Left ventricle myocardium inferior (tissue), 1 donor: Measurements from ENCODE around the gene PMAIP1. TPM values are rescaled to one million over a fixed set of nuclear protein-coding genes. Genes with fewer than 3 reads are reported as not detected.

Experiments used
- DNase-seq: peaks from one replicate; pipeline ENCODE4 v3.0.0-alpha.2; 2020
- H3K27ac ChIP-seq: fragments of 200-600 bp; replicated peaks from 2 replicates; pipeline ENCODE4 v1.8.0; 2021
- H3K27me3 ChIP-seq: fragments of 200-600 bp; 2 replicates; pipeline ENCODE4 v1.8.0; 2021; ENCODE audit warnings: low read depth
- H3K36me3 ChIP-seq: fragments of 200-600 bp; 2 replicates; pipeline ENCODE4 v1.8.0; 2021
- H3K4me1 ChIP-seq: fragments of 200-600 bp; 2 replicates; pipeline ENCODE4 v1.8.0; 2021
- H3K4me3 ChIP-seq: fragments of 200-600 bp; 2 replicates; pipeline ENCODE4 v1.8.0; 2021; ENCODE audit warnings: mild to moderate bottlenecking, moderate library complexity
- H3K9me3 ChIP-seq: fragments of 200-600 bp; replicated peaks from 2 replicates; pipeline ENCODE4 v1.8.0; 2021
- intact Hi-C: fragments of 100-400 bp; cut with micrococcal nuclease; formaldehyde crosslinking; loops from one replicate; pipeline ENCODE4 v1.11.0; 2022
- total RNA-seq: library from RNA; stranded (reverse); fragmentation: NEBNext Ultra II Directional; extraction: Animal tissue kit (Norgen Biotek cat#: 25700); gene quantifications from one replicate; pipeline ENCODE4 v1.2.1, GENCODE V29; 2021
- TF ChIP-seq, protein P1 (sequence below): fragments of 200-600 bp; IDR thresholded peaks from 2 replicates; pipeline ENCODE4 v1.8.0; 2021; ENCODE audit warnings: antibody characterized with exemption, mild to moderate bottlenecking, borderline replicate concordance
- donor health status: DM: no; HTN: yes; CAD: no; lungs with severe emphysema.

Gene PMAIP1
- total RNA-seq, 1 donor from 2014 or later: 0.58 TPM

DNA sequence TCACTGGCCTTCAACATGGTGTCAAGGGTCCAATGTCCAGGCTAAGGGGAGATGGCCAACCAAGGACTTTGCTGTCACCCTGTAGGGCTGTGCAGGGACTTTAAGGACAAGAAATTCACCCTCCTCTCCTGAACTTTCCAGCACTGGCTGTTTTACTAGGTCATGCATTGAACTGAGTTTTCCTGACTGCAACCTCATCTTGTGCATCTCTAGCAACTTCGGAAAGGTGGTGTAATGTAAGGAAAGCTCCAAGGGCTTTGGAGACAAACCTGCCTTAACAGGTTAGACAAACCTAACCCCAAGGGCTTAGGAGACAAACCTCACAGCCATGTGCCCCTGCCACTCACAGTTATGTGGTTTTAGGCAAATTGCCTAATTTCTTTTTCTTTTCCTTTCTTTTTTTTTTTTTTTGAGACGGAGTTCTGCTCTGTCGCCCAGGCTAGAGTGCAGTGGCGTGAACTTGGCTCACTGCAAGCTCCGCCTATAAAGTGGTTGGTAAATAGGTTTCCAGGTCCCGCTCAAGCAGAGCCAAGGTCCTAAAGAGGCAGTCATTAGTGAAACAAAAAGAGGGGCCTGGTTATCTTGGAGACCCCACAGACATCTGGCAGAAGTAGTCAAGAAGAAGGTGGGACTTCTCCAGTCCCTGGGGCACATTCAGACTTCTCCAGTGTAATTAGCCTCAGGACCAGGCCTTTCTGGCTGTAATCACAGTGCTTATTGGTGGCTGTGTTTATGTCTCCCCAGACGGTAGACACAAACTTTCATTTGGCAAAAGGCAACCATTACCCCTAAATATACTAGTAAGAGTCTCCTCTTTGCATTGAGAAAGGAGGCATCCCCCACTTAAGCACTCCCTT, 37.6 kb upstream of the PMAIP1 start:
- intact Hi-C loops: no loop called here
- Histone ChIP-seq H3K4me3 (no peak overlapping the region), H3K27me3 (peaks cover 75% of the 10 kb centered on the region), H3K9me3 (no peaks in the 10 kb centered on the region), H3K4me1 (no peaks in the 10 kb centered on the region), H3K27ac (no peak overlapping the region), H3K36me3 (no peaks in the 10 kb centered on the region)
- DNase-seq: no peak
- TF ChIP-seq, protein P1, sequence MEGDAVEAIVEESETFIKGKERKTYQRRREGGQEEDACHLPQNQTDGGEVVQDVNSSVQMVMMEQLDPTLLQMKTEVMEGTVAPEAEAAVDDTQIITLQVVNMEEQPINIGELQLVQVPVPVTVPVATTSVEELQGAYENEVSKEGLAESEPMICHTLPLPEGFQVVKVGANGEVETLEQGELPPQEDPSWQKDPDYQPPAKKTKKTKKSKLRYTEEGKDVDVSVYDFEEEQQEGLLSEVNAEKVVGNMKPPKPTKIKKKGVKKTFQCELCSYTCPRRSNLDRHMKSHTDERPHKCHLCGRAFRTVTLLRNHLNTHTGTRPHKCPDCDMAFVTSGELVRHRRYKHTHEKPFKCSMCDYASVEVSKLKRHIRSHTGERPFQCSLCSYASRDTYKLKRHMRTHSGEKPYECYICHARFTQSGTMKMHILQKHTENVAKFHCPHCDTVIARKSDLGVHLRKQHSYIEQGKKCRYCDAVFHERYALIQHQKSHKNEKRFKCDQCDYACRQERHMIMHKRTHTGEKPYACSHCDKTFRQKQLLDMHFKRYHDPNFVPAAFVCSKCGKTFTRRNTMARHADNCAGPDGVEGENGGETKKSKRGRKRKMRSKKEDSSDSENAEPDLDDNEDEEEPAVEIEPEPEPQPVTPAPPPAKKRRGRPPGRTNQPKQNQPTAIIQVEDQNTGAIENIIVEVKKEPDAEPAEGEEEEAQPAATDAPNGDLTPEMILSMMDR: no peak

DNA sequence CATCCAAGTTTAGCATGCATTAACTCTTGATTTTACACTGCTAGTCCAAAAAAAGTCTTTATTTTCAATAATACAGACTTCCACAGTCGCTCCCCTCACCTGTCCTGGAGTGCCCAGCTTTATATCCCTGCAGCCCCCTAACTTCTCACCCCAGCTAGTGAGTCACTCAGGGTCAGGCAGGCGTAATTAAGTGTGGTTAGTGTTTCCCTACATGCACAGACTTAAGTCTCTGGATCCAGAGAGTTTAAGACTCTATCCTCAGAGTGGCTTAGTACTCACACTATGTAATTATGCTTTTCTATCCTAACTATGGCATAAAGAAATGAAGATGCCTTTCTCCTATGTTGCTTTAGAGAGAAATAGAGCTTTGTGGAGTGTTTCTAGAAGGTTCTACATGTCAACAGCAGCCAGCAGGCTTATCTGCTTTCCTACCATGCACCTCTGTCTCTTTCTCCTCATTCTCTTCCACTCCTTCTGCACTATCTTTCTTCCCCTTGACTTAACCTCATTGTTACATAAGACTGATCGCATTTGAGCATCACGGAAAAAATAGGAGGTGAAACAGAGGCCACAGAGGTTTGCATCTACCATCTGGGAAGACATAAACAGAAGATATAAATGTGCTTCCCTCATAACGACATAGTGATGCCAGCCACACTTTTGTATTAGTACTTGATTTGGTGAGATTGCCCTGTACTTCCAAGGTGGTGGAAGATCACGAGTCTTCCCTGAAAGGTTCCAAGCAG, 34.4 kb upstream of the PMAIP1 start:
- Histone ChIP-seq H3K27ac (no peak overlapping the region), H3K27me3 (peaks cover 58% of the 10 kb centered on the region), H3K4me1 (no peaks in the 10 kb centered on the region), H3K4me3 (no peak overlapping the region), H3K9me3 (no peaks in the 10 kb centered on the region), H3K36me3 (no peaks in the 10 kb centered on the region)
- intact Hi-C loops: no loop called here
- DNase-seq: no peak
- TF ChIP-seq, protein P1: no peak

DNA sequence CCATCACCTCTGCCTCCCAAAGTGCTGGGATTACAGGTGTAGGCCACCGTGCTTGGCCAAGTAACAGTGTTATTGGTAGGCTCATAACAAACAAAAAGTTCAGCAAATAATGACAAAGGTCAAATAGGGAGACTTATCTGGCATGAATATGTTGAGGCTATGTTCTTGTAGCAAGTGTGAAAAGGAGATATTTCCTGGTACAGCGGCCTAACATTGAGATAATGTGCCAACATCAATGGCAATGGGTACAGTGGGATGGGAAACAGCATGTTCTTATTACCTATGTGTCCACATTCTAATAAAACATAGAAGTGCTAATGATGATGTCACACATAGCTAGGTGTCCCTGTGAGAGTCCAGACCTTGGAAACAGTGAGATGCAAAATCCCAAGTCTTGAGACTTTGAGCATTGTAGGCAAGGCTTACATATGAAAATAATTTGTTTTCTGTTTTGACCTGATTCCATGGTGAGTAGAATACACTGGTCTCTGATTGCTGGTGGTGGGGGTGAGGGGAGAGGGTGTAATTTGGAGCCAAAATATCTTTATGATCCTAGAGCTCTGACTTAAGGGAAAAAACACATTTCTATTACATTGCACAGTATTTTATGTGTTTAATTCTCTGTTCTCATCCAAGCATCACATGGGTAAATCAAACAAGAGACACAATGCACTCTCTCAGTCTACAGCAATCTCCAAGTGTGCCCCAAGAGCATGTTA, 33.1 kb upstream of the PMAIP1 start:
- Histone ChIP-seq H3K27me3 (peaks cover 61% of the 10 kb centered on the region), H3K9me3 (no peaks in the 10 kb centered on the region), H3K4me1 (no peaks in the 10 kb centered on the region), H3K36me3 (no peaks in the 10 kb centered on the region), H3K27ac (no peak overlapping the region), H3K4me3 (no peak overlapping the region)
- TF ChIP-seq, protein P1: no peak
- DNase-seq: no peak
- intact Hi-C loops: no loop called here

- H3K27ac ChIP-seq: no peak overlapping the region
- intact Hi-C loops: no loop called here
These were observed 32.3 kb upstream of the PMAIP1 start for GRCh38 chr18:59867337-59868104.

More at GRCh38 chr18:59867337-59868104, 32.3 kb upstream of the PMAIP1 start:
- no peak for DNase-seq
- Histone ChIP-seq H3K4me3 (no peak overlapping the region), H3K9me3 (no peaks in the 10 kb centered on the region), H3K27me3 (peaks cover 57% of the 10 kb centered on the region), H3K36me3 (no peaks in the 10 kb centered on the region), H3K4me1 (no peaks in the 10 kb centered on the region)
- TF ChIP-seq, protein P1: no peak
